Islet precursor cell (in vitro differentiated cells): ENCODE measurements around the gene RABEP1.

Experiments used
- DNase-seq: peaks from one replicate; pipeline ENCODE4 v3.0.0-alpha.2; 2018

The RABEP1 gene

GRCh38 chr17:5362162-5362811 lies 80.2 kb downstream of the RABEP1 start:
- no peak for DNase-seq

- no peak for DNase-seq
Observed at GRCh38 chr17:5364156-5364555, 82.1 kb downstream of the RABEP1 start.

GRCh38 chr17:5364696-5365095 lies 82.6 kb downstream of the RABEP1 start:
- DNase-seq = no peak

GRCh38 chr17:5365831-5366230 lies 83.7 kb downstream of the RABEP1 start:
- no peak for DNase-seq

GRCh38 chr17:5370411-5370810 lies 88.3 kb downstream of the RABEP1 start:
- no peak for DNase-seq

GRCh38 chr17:5373112-5373511 lies 91.0 kb downstream of the RABEP1 start:
- no peak for DNase-seq

- no peak for DNase-seq
Observed at GRCh38 chr17:5378566-5379207, 96.6 kb downstream of the RABEP1 start.

GRCh38 chr17:5379351-5380107 lies 97.4 kb downstream of the RABEP1 start:
- no peak for DNase-seq

- DNase-seq = no peak
Observed at GRCh38 chr17:5380491-5381135, 98.5 kb downstream of the RABEP1 start.

GRCh38 chr17:5381542-5381941 lies 99.5 kb downstream of the RABEP1 start:
- no peak for DNase-seq

GRCh38 chr17:5391678-5392077 lies 109.6 kb downstream of the RABEP1 start:
- no peak for DNase-seq

GRCh38 chr17:5396612-5397011 lies 114.5 kb downstream of the RABEP1 start:
- DNase-seq = no peak

GRCh38 chr17:5399767-5400166 lies 117.7 kb downstream of the RABEP1 start:
- no peak for DNase-seq

- DNase-seq = no peak
Observed at GRCh38 chr17:5405400-5405799, 123.3 kb downstream of the RABEP1 start.

- no peak for DNase-seq
Observed at GRCh38 chr17:5408186-5408585, 126.1 kb downstream of the RABEP1 start.

- no peak for DNase-seq
Observed at GRCh38 chr17:5410594-5411272, 128.6 kb downstream of the RABEP1 start.

- DNase-seq = no peak
Observed at GRCh38 chr17:5413682-5414081, 131.6 kb downstream of the RABEP1 start.

- no peak for DNase-seq
Observed at GRCh38 chr17:5416901-5417300, 134.8 kb downstream of the RABEP1 start.

- no peak for DNase-seq
Observed at GRCh38 chr17:5418858-5419355, 136.8 kb downstream of the RABEP1 start.

GRCh38 chr17:5419356-5419958 lies 137.4 kb downstream of the RABEP1 start, which contains the start of gene NUP88:
TSS of gene NUP88 (minus strand) at chr17:5419662. CDS start at chr17:5419650, 12 bp downstream.
- DNase-seq = peak; percentile 100

GRCh38 chr17:5419959-5420653 lies 138.0 kb downstream of the RABEP1 start, which contains the start of gene RPAIN:
TSS of gene RPAIN (plus strand) at chr17:5420182. CDS start at chr17:5420211, 29 bp downstream.
- peak; percentile 96 for DNase-seq
